Panc1 (cell line): ENCODE results near the gene LRFN2. TPM values are rescaled to one million over a fixed set of nuclear protein-coding genes. Genes with fewer than 3 reads are reported as not detected.

Experiments used
- ATAC-seq: fragments of 200-7000 bp; cut with Tn5 transposase; 2 replicates; pipeline ENCODE4 v1.9.1; 2020; ENCODE audit warnings: mild to moderate bottlenecking, moderate library complexity
- BruUV-seq: library from RNA; stranded (reverse); fragments of 400-500 nt; replicated peaks from 2 replicates; lab custom pipeline; 2021; lab: Mats Ljungman, UMichigan
- CTCF ChIA-PET: fragments of 300-600 bp; sonication (Branson Sonifier 250); formaldehyde crosslinking; loops from one replicate; lab custom pipeline; 2022; ENCODE audit warnings: antibody characterized with exemption; lab: Charles Lee
- POLR2A ChIA-PET: fragments of 300-600 bp; sonication (Branson Sonifier 250); formaldehyde crosslinking; loops from one replicate; lab custom pipeline; 2022; ENCODE audit warnings: antibody characterized with exemption; lab: Charles Lee
- DNase-seq: peaks from one replicate; pipeline ENCODE4 v3.0.0-alpha.2; 2010; ENCODE audit warnings: low read depth, low spot score
- H3K27ac ChIP-seq: 2 replicates; pipeline ENCODE4 v1.5.1; 2011; ENCODE audit warnings: mild to moderate bottlenecking, low read length, inconsistent platforms
- H3K27me3 ChIP-seq: fragments of 200-500 bp; sonication (Bioruptor generic); 2 replicates; pipeline ENCODE4 v1.6.0; 2014; ENCODE audit warnings: low read length, inconsistent platforms; ENCODE audit not compliant: control insufficient read depth, insufficient read depth
- H3K36me3 ChIP-seq: fragments of 200-500 bp; sonication (Bioruptor generic); 2 replicates; pipeline ENCODE4 v1.5.1; 2014; ENCODE audit warnings: inconsistent platforms, mild to moderate bottlenecking, low read length, moderate library complexity; ENCODE audit not compliant: control insufficient read depth, insufficient read depth
- H3K4me1 ChIP-seq: 2 replicates; pipeline ENCODE4 v1.5.1; 2011; ENCODE audit warnings: inconsistent platforms, mild to moderate bottlenecking, low read length, moderate library complexity; ENCODE audit not compliant: control insufficient read depth, insufficient read depth
- H3K4me3 ChIP-seq, 2 experiments: 2 replicates each; pipeline ENCODE4 v1.5.1; 2011 to 2012; ENCODE audit warnings: low read depth in 2 of 2, low read length in 2 of 2, mild to moderate bottlenecking in 2 of 2, inconsistent platforms in 1 of 2, moderate library complexity in 1 of 2
- H3K9me3 ChIP-seq: fragments of 200-500 bp; sonication (Bioruptor generic); 2 replicates; pipeline ENCODE4 v1.5.1; 2014; ENCODE audit warnings: low read depth, mild to moderate bottlenecking, inconsistent platforms, low read length, moderate library complexity; ENCODE audit not compliant: control insufficient read depth, insufficient read depth
- POLR2AphosphoS5 ChIP-seq: IDR thresholded peaks from 2 replicates; pipeline ENCODE4 v1.6.1; 2012; ENCODE audit warnings: mild to moderate bottlenecking, low read depth, low read length, moderate library complexity
- SIN3A ChIP-seq: IDR thresholded peaks from 2 replicates; pipeline ENCODE4 v1.6.1; 2012; ENCODE audit warnings: low read depth, mild to moderate bottlenecking, low read length, moderate library complexity, borderline replicate concordance; ENCODE audit not compliant: insufficient read depth
- TCF7L2 ChIP-seq: IDR thresholded peaks from 2 replicates; pipeline ENCODE4 v1.6.1; 2011; ENCODE audit warnings: mild to moderate bottlenecking, low read depth, low read length, inconsistent platforms
- in situ Hi-C: cut with HindIII; loops from 2 replicates; pipeline ENCODE4 v1.10.0; 2016; ENCODE audit warnings: low sequenced_read_pairs, low pct_unique_long_range_greater_than_20kb
- intact Hi-C: fragments of 100-400 bp; cut with micrococcal nuclease; formaldehyde crosslinking; loops from one replicate; pipeline ENCODE4 v1.10.0; 2022; ENCODE audit not compliant: unreplicated experiment
- total RNA-seq: library from RNA; stranded (reverse); gene quantifications from one replicate; pipeline ENCODE4 v1.2.1, GENCODE V29; 2021; ENCODE audit not compliant: unreplicated experiment
- TF ChIP-seq, protein P1 (sequence below): fragments of 450-650 bp; IDR thresholded peaks from 2 replicates; pipeline ENCODE4 v1.5.1; 2017; ENCODE audit warnings: mild to moderate bottlenecking
- TF ChIP-seq, protein P2 (sequence below), 2 experiments: IDR thresholded peaks; 2 replicates each; pipeline ENCODE4 v1.6.1; 2011 to 2012; ENCODE audit warnings: low read depth in 2 of 2, control low read depth in 1 of 2, low read length in 1 of 2, mild to moderate bottlenecking in 1 of 2, moderate library complexity in 1 of 2; ENCODE audit not compliant: insufficient read depth in 1 of 2

The LRFN2 gene
- total RNA-seq, 1 experiment from 2014 or later, result 0.05 TPM

DNA sequence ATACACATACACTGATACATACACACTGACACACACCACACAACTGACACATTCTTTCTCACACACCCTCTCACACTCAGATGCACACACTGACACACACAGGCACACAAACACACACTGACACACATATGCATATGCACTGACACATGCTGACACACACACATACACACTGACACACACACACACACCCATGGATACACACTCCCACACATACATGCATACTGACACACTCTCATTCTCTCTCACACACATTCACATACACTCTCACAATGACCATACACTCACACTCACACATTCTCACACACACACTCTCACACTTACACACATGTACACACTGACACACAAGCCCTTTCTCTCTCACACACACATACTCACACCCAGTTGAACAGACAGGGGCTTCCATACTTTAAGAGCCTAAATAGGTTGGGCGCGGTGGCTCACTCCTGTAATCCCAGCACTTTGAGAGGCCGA, 236.4 kb downstream of the LRFN2 start:
- Histone ChIP-seq H3K27ac (no peak overlapping the region), H3K4me3 (no peak overlapping the region), H3K27me3 (no peaks in the 10 kb centered on the region), H3K9me3 (no peaks in the 10 kb centered on the region), H3K36me3 (no peaks in the 10 kb centered on the region), H3K4me1 (no peaks in the 10 kb centered on the region)
- in situ Hi-C loops (no loop called here), intact Hi-C loops (no loop called here)
- ATAC-seq, result no peak
- TF ChIP-seq, protein P1, sequence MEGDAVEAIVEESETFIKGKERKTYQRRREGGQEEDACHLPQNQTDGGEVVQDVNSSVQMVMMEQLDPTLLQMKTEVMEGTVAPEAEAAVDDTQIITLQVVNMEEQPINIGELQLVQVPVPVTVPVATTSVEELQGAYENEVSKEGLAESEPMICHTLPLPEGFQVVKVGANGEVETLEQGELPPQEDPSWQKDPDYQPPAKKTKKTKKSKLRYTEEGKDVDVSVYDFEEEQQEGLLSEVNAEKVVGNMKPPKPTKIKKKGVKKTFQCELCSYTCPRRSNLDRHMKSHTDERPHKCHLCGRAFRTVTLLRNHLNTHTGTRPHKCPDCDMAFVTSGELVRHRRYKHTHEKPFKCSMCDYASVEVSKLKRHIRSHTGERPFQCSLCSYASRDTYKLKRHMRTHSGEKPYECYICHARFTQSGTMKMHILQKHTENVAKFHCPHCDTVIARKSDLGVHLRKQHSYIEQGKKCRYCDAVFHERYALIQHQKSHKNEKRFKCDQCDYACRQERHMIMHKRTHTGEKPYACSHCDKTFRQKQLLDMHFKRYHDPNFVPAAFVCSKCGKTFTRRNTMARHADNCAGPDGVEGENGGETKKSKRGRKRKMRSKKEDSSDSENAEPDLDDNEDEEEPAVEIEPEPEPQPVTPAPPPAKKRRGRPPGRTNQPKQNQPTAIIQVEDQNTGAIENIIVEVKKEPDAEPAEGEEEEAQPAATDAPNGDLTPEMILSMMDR, result no peak
- TF ChIP-seq TCF7L2 (no peak), SIN3A (no peak), POLR2AphosphoS5 (no peak)
- TF ChIP-seq, protein P2, sequence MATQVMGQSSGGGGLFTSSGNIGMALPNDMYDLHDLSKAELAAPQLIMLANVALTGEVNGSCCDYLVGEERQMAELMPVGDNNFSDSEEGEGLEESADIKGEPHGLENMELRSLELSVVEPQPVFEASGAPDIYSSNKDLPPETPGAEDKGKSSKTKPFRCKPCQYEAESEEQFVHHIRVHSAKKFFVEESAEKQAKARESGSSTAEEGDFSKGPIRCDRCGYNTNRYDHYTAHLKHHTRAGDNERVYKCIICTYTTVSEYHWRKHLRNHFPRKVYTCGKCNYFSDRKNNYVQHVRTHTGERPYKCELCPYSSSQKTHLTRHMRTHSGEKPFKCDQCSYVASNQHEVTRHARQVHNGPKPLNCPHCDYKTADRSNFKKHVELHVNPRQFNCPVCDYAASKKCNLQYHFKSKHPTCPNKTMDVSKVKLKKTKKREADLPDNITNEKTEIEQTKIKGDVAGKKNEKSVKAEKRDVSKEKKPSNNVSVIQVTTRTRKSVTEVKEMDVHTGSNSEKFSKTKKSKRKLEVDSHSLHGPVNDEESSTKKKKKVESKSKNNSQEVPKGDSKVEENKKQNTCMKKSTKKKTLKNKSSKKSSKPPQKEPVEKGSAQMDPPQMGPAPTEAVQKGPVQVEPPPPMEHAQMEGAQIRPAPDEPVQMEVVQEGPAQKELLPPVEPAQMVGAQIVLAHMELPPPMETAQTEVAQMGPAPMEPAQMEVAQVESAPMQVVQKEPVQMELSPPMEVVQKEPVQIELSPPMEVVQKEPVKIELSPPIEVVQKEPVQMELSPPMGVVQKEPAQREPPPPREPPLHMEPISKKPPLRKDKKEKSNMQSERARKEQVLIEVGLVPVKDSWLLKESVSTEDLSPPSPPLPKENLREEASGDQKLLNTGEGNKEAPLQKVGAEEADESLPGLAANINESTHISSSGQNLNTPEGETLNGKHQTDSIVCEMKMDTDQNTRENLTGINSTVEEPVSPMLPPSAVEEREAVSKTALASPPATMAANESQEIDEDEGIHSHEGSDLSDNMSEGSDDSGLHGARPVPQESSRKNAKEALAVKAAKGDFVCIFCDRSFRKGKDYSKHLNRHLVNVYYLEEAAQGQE (IDR thresholded peaks at IDR 0.05; ENCODE audit: insufficient read depth in 1 of 2, low read depth in 2 of 2, low read length in 1 of 2), result no peak
- DNase-seq, result no peak
- ChIA-PET CTCF (no interaction called here), POLR2A (no interaction called here)
- BruUV-seq, result no TSS peak

DNA sequence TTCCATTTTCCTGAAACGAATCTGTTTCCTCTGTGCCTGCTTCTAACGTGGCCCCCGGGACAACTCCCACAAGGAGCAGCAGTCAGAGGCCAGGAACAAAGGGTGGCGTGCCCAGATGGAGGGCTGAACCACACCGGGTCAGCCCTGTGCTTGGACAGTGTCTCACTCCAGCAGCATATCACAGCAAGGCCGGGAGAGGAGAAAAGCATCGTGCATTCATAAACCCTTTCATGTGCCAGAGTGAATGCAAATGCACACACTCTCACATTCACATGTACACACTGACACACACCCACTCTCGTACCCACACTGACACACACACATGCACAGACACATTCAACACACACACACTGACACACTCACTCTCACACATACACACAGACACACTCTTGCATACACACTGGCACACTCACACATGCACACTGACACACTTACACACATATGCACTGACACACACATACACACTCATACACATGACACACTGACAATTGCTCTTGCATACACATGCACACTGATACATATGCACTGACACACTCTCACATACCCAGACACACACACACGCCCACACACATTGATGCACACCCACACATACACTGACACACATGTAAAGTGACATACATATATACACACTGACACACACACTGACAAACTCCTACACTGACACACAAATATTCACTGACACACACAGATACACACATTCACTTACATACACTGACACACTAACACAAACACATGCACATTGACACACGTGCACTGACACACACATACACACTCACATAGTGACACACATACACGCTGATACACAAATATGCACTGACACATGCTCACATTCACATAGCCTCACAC, 237.0 kb downstream of the LRFN2 start:
- Histone ChIP-seq H3K4me3 (no peak overlapping the region), H3K36me3 (no peaks in the 10 kb centered on the region), H3K27me3 (no peaks in the 10 kb centered on the region), H3K27ac (no peak overlapping the region), H3K4me1 (no peaks in the 10 kb centered on the region), H3K9me3 (no peaks in the 10 kb centered on the region)
- ChIA-PET CTCF (no interaction called here), POLR2A (no interaction called here)
- BruUV-seq, result no TSS peak
- ATAC-seq, result no peak
- TF ChIP-seq, protein P2 (IDR thresholded peaks at IDR 0.05; ENCODE audit: insufficient read depth in 1 of 2, low read depth in 2 of 2, low read length in 1 of 2), result no peak
- in situ Hi-C loops (no loop called here), intact Hi-C loops (no loop called here)
- DNase-seq, result no peak
